Ishikawa (cell line): ENCODE data around the gene NR2C2AP.

Source experiments
- CEBPB ChIP-seq: IDR thresholded peaks from 2 replicates; pipeline ENCODE4 v1.6.1; 2012
- CREB1 ChIP-seq: IDR thresholded peaks from 2 replicates; pipeline ENCODE4 v1.6.1; 2012; ENCODE audit warnings: low read depth
- EGR1 ChIP-seq: IDR thresholded peaks from 2 replicates; pipeline ENCODE4 v1.6.1; 2012
- EP300 ChIP-seq: IDR thresholded peaks from 2 replicates; pipeline ENCODE4 v1.6.1; 2012; ENCODE audit warnings: borderline replicate concordance
- FOXM1 ChIP-seq: IDR thresholded peaks from 2 replicates; pipeline ENCODE4 v1.6.1; 2012; ENCODE audit warnings: low read depth, borderline replicate concordance
- NFIC ChIP-seq: IDR thresholded peaks from 2 replicates; pipeline ENCODE4 v1.6.1; 2012
- RAD21 ChIP-seq: IDR thresholded peaks from 2 replicates; pipeline ENCODE4 v1.6.1; 2012; ENCODE audit warnings: low read depth
- REST ChIP-seq: IDR thresholded peaks from 2 replicates; pipeline ENCODE4 v1.6.1; 2012; ENCODE audit warnings: low read depth, mild to moderate bottlenecking
- TAF1 ChIP-seq: IDR thresholded peaks from 2 replicates; pipeline ENCODE4 v1.6.1; 2012; ENCODE audit warnings: low read depth, mild to moderate bottlenecking
- TCF12 ChIP-seq: IDR thresholded peaks from 2 replicates; pipeline ENCODE4 v1.6.1; 2012; ENCODE audit warnings: low read depth
- TEAD4 ChIP-seq: IDR thresholded peaks from 2 replicates; pipeline ENCODE4 v1.6.1; 2012
- YY1 ChIP-seq: IDR thresholded peaks from 2 replicates; pipeline ENCODE4 v1.6.1; 2012; ENCODE audit warnings: low read depth
- ZBTB7A ChIP-seq: IDR thresholded peaks from 2 replicates; pipeline ENCODE4 v1.6.1; 2012; ENCODE audit warnings: low read depth
- TF ChIP-seq, protein P1 (sequence below): IDR thresholded peaks from 2 replicates; pipeline ENCODE4 v1.6.1; 2012
- TF ChIP-seq, protein P2 (sequence below): IDR thresholded peaks from 2 replicates; pipeline ENCODE4 v1.6.1; 2012

The NR2C2AP gene

GRCh38 chr19:19169236-19170052 is 33.8 kb downstream of the NR2C2AP start:
- TF ChIP-seq FOXM1 (no peak), RAD21 (no peak), TEAD4 (no peak), NFIC (no peak), ZBTB7A (no peak), REST (no peak), YY1 (no peak), EP300 (no peak), TAF1 (no peak), CEBPB (no peak)
- TF ChIP-seq, protein P1, sequence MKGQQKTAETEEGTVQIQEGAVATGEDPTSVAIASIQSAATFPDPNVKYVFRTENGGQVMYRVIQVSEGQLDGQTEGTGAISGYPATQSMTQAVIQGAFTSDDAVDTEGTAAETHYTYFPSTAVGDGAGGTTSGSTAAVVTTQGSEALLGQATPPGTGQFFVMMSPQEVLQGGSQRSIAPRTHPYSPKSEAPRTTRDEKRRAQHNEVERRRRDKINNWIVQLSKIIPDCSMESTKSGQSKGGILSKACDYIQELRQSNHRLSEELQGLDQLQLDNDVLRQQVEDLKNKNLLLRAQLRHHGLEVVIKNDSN = no peak

- TF ChIP-seq TCF12 (no peak), CEBPB (no peak), NFIC (no peak), TAF1 (no peak), EGR1 (no peak), YY1 (no peak), RAD21 (no peak), EP300 (no peak), CREB1 (no peak), REST (no peak), TEAD4 (no peak)
- TF ChIP-seq, protein P2, sequence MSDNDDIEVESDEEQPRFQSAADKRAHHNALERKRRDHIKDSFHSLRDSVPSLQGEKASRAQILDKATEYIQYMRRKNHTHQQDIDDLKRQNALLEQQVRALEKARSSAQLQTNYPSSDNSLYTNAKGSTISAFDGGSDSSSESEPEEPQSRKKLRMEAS = no peak
- TF ChIP-seq, protein P1 = no peak
Measured at GRCh38 chr19:19167612-19168011, 35.6 kb downstream of the NR2C2AP start.

GRCh38 chr19:19165396-19165795 is 37.8 kb downstream of the NR2C2AP start:
- TF ChIP-seq TEAD4 (no peak), RAD21 (no peak), TCF12 (no peak), REST (no peak), CEBPB (no peak), ZBTB7A (no peak), YY1 (no peak), EGR1 (no peak), CREB1 (no peak), EP300 (no peak), TAF1 (no peak), FOXM1 (no peak), NFIC (no peak)
- TF ChIP-seq, protein P2 = no peak
- TF ChIP-seq, protein P1 = no peak

DNA sequence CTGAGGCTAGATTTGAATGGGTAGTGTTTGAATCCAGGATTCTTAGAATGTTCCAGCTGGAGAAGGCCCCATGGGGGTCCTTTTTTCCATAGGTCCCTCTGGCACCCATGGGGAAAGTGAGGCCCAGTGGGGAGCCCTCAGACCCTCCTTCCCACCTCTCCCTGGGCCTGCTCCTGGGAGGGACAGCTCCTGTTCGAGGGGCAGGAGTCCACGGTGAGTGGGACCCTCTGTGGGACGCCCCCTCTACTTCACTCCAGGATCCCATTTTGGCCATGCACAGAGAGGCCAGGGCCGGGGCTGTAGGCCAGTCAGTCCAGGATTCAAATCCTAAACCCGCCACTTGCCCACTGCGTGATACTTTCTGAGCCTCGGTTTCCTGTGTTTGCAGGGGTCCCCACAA is 40.7 kb downstream of the NR2C2AP start:
- TF ChIP-seq EGR1 (no peak), FOXM1 (no peak), CREB1 (no peak), TEAD4 (no peak), TCF12 (no peak), NFIC (no peak), EP300 (no peak), CEBPB (no peak), YY1 (no peak), REST (no peak), ZBTB7A (no peak), RAD21 (no peak), TAF1 (no peak)
- TF ChIP-seq, protein P2 = no peak
- TF ChIP-seq, protein P1 = no peak
